DND-41 (cell line): ENCODE results near the gene SCGB1D2.
"Not testable (repeated sequence)": the region's sequence is repeated elsewhere in the genome, so short reads cannot be mapped to it uniquely, and the experiment has no call there.

ENCODE experiments used
- ATAC-seq: fragments of 200-7000 bp; cut with Tn5 transposase; 3 replicates; pipeline ENCODE4 v1.9.1; 2021; ENCODE audit warnings: low read depth; ENCODE audit not compliant: insufficient read depth
- DNase-seq: peaks from one replicate; pipeline ENCODE4 v3.0.0-alpha.2; 2020
- H2AFZ ChIP-seq: 2 replicates; pipeline ENCODE4 v1.6.0; 2012; ENCODE audit warnings: low read depth, low read length
- H3K27ac ChIP-seq: 2 replicates; pipeline ENCODE4 v1.5.1; 2012; ENCODE audit warnings: low read length, inconsistent platforms
- H3K27me3 ChIP-seq: fragments of 200-600 bp; sonication (generic); 2 replicates; pipeline ENCODE4 v1.6.0; 2012; ENCODE audit warnings: low read length, mild to moderate bottlenecking, inconsistent platforms; ENCODE audit not compliant: insufficient read depth, poor library complexity
- H3K36me3 ChIP-seq: 2 replicates; pipeline ENCODE4 v1.5.1; 2012; ENCODE audit warnings: low read length, inconsistent platforms; ENCODE audit not compliant: insufficient read depth
- H3K4me1 ChIP-seq: 2 replicates; pipeline ENCODE4 v1.5.1; 2012; ENCODE audit warnings: mild to moderate bottlenecking, low read length; ENCODE audit not compliant: insufficient read depth
- H3K4me2 ChIP-seq: 2 replicates; pipeline ENCODE4 v1.6.0; 2012; ENCODE audit warnings: mild to moderate bottlenecking, moderate library complexity, low read length, inconsistent platforms; ENCODE audit not compliant: insufficient read depth
- H3K4me3 ChIP-seq, 2 experiments: fragments of 200-600 bp in 1 of 2; shearing (Covaris generic) in 1 of 2; 2 replicates each; pipeline ENCODE4 v1.5.1; 2012 to 2016; ENCODE audit warnings: inconsistent platforms in 2 of 2, low read length in 2 of 2, mild to moderate bottlenecking in 2 of 2, low read depth in 1 of 2, moderate library complexity in 1 of 2
- H3K79me2 ChIP-seq: 2 replicates; pipeline ENCODE4 v1.6.0; 2012; ENCODE audit warnings: low read length, inconsistent platforms; ENCODE audit not compliant: insufficient read depth
- H3K9ac ChIP-seq: 2 replicates; pipeline ENCODE4 v1.6.0; 2012; ENCODE audit warnings: low read depth, mild to moderate bottlenecking, inconsistent platforms, low read length, moderate library complexity
- H3K9me3 ChIP-seq: 2 replicates; pipeline ENCODE4 v1.5.1; 2012; ENCODE audit warnings: low read length, moderate library complexity, mild to moderate bottlenecking, inconsistent platforms; ENCODE audit not compliant: insufficient read depth, severe bottlenecking
- H4K20me1 ChIP-seq: 2 replicates; pipeline ENCODE4 v1.6.0; 2012; ENCODE audit warnings: low read length; ENCODE audit not compliant: insufficient read depth
- EZH2 ChIP-seq: IDR thresholded peaks from 3 replicates; pipeline ENCODE4 v1.6.1; 2012; ENCODE audit warnings: borderline replicate concordance, low read depth, mild to moderate bottlenecking, moderate library complexity, low read length, inconsistent platforms; ENCODE audit not compliant: severe bottlenecking
- TF ChIP-seq, protein P1 (sequence below): IDR thresholded peaks from 2 replicates; pipeline ENCODE4 v1.5.1; 2012; ENCODE audit warnings: borderline replicate concordance, low read length, moderate library complexity, mild to moderate bottlenecking; ENCODE audit not compliant: poor library complexity, severe bottlenecking; ENCODE audit errors: extremely low read depth

SCGB1D2 gene

GRCh38 chr11:62201376-62201775 is 40.7 kb upstream of the SCGB1D2 start:
- no peak overlapping the region for H3K4me2 ChIP-seq
- no peaks in the 10 kb centered on the region for H3K36me3 ChIP-seq
- H2AFZ ChIP-seq: no peak overlapping the region
- no peak for ATAC-seq
- H3K9ac ChIP-seq: no peak overlapping the region
- peaks cover 12% of the 10 kb centered on the region for H3K27me3 ChIP-seq
- no peak for TF ChIP-seq EZH2
- TF ChIP-seq, protein P1, sequence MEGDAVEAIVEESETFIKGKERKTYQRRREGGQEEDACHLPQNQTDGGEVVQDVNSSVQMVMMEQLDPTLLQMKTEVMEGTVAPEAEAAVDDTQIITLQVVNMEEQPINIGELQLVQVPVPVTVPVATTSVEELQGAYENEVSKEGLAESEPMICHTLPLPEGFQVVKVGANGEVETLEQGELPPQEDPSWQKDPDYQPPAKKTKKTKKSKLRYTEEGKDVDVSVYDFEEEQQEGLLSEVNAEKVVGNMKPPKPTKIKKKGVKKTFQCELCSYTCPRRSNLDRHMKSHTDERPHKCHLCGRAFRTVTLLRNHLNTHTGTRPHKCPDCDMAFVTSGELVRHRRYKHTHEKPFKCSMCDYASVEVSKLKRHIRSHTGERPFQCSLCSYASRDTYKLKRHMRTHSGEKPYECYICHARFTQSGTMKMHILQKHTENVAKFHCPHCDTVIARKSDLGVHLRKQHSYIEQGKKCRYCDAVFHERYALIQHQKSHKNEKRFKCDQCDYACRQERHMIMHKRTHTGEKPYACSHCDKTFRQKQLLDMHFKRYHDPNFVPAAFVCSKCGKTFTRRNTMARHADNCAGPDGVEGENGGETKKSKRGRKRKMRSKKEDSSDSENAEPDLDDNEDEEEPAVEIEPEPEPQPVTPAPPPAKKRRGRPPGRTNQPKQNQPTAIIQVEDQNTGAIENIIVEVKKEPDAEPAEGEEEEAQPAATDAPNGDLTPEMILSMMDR: no peak
- no peaks in the 10 kb centered on the region for H4K20me1 ChIP-seq
- no peak overlapping the region for H3K27ac ChIP-seq
- no peaks in the 10 kb centered on the region for H3K79me2 ChIP-seq
- no peak overlapping the region for H3K4me3 ChIP-seq
- no peaks in the 10 kb centered on the region for H3K9me3 ChIP-seq
- DNase-seq: no peak
- H3K4me1 ChIP-seq: no peaks in the 10 kb centered on the region

GRCh38 chr11:62202910-62203309 is 39.1 kb upstream of the SCGB1D2 start:
- Histone ChIP-seq H3K27me3 (peaks cover 12% of the 10 kb centered on the region), H2AFZ (no peak overlapping the region), H4K20me1 (no peaks in the 10 kb centered on the region)

DNA sequence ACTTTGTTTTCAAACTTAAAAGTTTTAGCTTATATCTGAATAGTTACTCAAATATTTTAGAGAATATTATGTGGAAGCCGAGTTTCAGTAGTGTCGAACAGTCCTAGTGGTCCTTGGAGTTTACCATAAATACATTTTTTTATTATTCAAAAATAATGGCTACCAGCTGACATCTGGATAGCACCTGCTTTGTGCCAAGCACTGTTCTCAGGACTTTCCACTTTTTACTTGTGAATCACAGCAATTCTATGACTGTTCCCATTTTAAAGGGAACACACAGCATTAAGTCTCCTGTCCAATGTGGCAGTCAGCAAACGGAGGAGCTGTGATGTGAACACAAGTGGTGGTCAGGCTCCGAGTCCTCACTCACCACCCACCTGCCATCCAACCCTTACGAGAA is 37.6 kb upstream of the SCGB1D2 start:
- no peak for DNase-seq
- H3K79me2 ChIP-seq: no peaks in the 10 kb centered on the region
- no peak for ATAC-seq
- H3K9ac ChIP-seq: no peak overlapping the region
- no peak overlapping the region for H3K27ac ChIP-seq
- no peak overlapping the region for H2AFZ ChIP-seq
- H4K20me1 ChIP-seq: no peaks in the 10 kb centered on the region
- H3K36me3 ChIP-seq: no peaks in the 10 kb centered on the region
- no peaks in the 10 kb centered on the region for H3K9me3 ChIP-seq
- H3K4me3 ChIP-seq: no peak overlapping the region
- TF ChIP-seq EZH2: no peak
- TF ChIP-seq, protein P1: no peak
- no peak overlapping the region for H3K4me2 ChIP-seq
- H3K27me3 ChIP-seq: peaks cover 9% of the 10 kb centered on the region
- no peaks in the 10 kb centered on the region for H3K4me1 ChIP-seq

More at GRCh38 chr11:62202910-62203309, 39.1 kb upstream of the SCGB1D2 start:
- H3K36me3 ChIP-seq: no peaks in the 10 kb centered on the region
- H3K4me1 ChIP-seq: no peaks in the 10 kb centered on the region
- H3K9me3 ChIP-seq: no peaks in the 10 kb centered on the region
- no peak overlapping the region for H3K4me3 ChIP-seq
- no peaks in the 10 kb centered on the region for H3K79me2 ChIP-seq
- TF ChIP-seq, protein P1: no peak
- TF ChIP-seq EZH2: no peak
- H3K4me2 ChIP-seq: no peak overlapping the region
- no peak overlapping the region for H3K27ac ChIP-seq
- DNase-seq: no peak
- no peak overlapping the region for H3K9ac ChIP-seq
- ATAC-seq: no peak

DNA sequence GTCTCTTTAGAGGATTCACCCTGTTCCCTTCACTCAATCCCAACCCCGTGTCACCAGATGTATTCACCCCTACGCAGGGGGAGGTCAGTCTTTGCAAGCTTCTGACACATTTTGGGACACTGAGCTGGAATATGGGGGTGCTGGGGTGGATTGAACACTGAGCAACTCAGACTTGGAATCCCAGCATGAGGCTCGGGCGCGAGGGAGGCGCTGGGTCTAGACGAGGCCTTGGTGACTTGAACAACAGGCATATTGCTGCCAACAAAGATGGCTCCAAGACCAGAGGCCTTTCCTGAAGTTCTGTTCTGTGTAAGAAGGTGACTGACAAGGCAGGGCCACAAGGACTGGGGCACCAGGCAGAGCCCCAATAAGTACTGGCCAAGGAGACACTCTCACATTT is 36.6 kb upstream of the SCGB1D2 start:
- Histone ChIP-seq H4K20me1 (no peaks in the 10 kb centered on the region), H3K9me3 (no peaks in the 10 kb centered on the region), H3K79me2 (no peaks in the 10 kb centered on the region), H3K4me2 (no peak overlapping the region), H3K27me3 (peaks cover 11% of the 10 kb centered on the region), H3K4me3 (no peak overlapping the region), H3K9ac (no peak overlapping the region), H2AFZ (no peak overlapping the region), H3K36me3 (no peaks in the 10 kb centered on the region), H3K27ac (no peak overlapping the region), H3K4me1 (no peaks in the 10 kb centered on the region)
- DNase-seq: no peak
- TF ChIP-seq, protein P1: no peak
- no peak for TF ChIP-seq EZH2
- ATAC-seq: no peak

- not testable (repeated sequence) for H3K27ac ChIP-seq, H3K79me2 ChIP-seq, H2AFZ ChIP-seq, DNase-seq, ATAC-seq, H3K4me1 ChIP-seq, H3K4me3 ChIP-seq, H3K9me3 ChIP-seq, H3K36me3 ChIP-seq, H3K9ac ChIP-seq, H3K4me2 ChIP-seq, H4K20me1 ChIP-seq
- H3K27me3 ChIP-seq: peaks cover 11% of the 10 kb centered on the region
Measured at GRCh38 chr11:62206276-62207066, 35.6 kb upstream of the SCGB1D2 start.
